Daoy (cell line): Measurements from ENCODE around the gene VWA2. TPM values are rescaled to one million over a fixed set of nuclear protein-coding genes. Genes with fewer than 3 reads are reported as not detected.

ENCODE experiments used
- DNase-seq: peaks from one replicate; pipeline ENCODE4 v3.0.0-alpha.2; 2015; ENCODE audit warnings: low read depth
- total RNA-seq: library from RNA; depleted of rRNA; stranded (reverse); fragments of >200 nt; shearing (Covaris generic); gene quantifications from 2 replicates; pipeline ENCODE4 v1.2.3, GENCODE V29; 2014

Gene VWA2
- total RNA-seq, 1 experiment from 2014 or later, result not detected

- no peak for DNase-seq
Measured at GRCh38 chr10:114294549-114294948, 55.5 kb downstream of the VWA2 start.

DNA sequence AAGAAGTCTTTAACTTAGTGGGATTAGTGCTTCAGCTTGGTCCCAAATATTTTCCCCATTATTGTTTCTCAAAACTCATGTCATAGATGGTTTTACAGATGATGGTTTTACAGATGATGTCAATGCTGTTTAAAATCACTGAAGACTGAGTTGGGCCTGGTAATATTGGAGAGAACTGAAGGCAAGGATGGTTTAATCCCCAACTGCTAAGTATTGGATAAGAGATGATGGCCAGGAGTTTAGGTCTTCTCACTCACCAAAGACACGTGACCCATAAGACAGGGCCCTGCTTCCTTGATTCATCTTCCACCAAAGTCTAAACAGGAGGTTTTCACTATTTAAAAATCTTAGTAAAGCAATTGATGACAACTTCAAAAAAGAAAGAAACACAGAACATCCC lies 56.3 kb downstream of the VWA2 start:
- DNase-seq, result no peak

- DNase-seq, result no peak
Measured at GRCh38 chr10:114297136-114297705, 58.2 kb downstream of the VWA2 start.

GRCh38 chr10:114300036-114300645 lies 61.1 kb downstream of the VWA2 start:
- DNase-seq, result no peak

DNA sequence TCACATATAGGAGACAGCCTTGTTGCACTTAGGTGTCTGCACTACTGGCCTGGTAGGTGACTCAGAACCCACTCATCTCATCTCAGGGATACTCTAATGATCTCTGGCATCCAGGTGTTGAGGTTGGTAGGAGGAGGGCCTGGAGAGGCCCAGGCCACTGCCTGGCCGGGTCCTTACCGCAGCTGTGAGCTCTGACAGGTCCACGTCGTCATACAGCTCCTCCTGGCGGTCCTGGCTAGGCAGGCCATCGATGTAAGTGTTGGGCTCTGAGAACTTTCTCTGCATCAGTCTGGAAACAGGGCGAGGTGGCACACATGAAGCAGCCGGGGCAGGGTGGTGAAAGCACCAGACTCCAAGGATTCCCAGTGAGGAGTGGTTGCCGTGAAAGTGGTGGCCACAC lies 62.1 kb downstream of the VWA2 start:
- DNase-seq, result no peak

- DNase-seq, result no peak
Measured at GRCh38 chr10:114301951-114302710, 63.1 kb downstream of the VWA2 start.

- no peak for DNase-seq
Measured at GRCh38 chr10:114303556-114303955, 64.5 kb downstream of the VWA2 start.

GRCh38 chr10:114304017-114304570 lies 65.0 kb downstream of the VWA2 start:
- DNase-seq, result peak; percentile 79

- peak; percentile 53 for DNase-seq
Measured at GRCh38 chr10:114304571-114305421, 65.7 kb downstream of the VWA2 start.

GRCh38 chr10:114305521-114305925 lies 66.5 kb downstream of the VWA2 start:
- DNase-seq, result no peak

- peak; percentile 97 for DNase-seq
Measured at GRCh38 chr10:114306116-114306973, 67.3 kb downstream of the VWA2 start.

DNA sequence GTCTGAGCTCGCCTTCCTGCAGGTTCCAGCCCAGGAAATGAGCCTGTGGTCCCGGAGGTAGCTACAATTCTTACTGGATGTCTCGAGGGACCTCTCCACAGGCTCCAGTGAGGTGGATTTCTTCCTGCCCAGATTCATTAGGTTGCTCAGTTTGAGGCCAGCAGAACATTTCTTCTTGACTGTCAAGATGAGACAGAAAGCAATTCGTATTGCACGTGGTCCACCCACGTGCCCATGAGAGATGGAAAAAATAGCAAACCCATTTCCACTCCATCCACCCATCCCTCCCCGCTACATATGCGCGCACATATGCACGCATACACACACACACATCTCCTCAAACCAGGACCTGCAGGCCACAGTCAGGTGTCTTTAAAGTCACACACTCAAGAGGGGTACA lies 68.7 kb downstream of the VWA2 start:
- DNase-seq, result no peak

DNA sequence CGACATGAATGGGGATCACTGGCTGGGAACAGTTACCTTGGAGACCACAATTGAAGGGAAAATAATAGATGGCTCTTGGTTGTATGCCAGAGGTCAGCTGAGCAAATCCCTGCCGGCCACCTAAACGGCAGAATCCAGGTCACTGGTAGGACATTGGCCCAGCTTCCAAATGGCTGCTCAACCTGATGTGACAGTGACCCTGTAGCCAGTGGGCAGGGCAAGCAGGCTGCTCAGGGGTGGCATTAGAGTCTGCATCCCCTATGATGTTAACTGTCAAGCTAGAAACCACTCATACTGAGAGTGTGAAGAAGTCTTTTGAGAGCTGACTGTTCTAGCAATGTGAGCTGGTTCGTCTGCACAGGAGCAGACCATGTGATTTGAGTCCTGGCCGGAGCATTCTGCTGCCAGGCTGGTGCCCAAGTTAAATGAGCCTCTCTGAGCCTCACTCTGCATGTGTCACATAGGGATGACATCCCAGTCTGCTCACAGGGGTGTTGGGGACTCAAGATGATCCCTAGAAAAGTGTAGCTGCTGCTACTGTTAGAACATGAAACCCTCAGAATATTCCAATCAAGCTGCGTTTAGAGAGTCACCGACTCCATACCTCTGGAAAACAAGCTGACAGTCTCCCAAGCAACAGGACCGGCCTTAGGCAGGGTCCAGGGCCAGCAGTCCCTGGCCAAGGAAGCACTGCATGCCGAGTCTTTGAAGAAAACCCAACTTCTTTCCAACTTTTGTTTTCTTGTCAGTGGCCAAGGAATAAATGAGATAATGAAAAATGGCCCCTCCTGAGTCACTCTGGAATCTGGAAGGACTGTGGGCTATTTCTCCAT lies 69.7 kb downstream of the VWA2 start:
- DNase-seq, result no peak

DNA sequence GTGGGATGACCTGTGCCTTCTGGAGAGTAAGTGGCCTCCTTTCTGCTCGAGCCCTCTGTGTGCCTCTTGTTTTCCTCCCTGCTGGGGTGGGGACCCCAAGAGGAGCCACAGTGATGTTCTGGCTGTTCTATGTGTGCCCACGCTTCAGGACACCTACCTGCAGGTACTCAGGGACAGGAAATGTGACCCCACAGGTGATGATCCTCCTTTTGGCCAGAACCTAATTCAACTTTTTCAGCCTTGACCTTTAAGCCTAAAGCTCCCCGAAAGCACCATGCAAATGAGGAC lies 70.3 kb downstream of the VWA2 start:
- DNase-seq, result no peak

DNA sequence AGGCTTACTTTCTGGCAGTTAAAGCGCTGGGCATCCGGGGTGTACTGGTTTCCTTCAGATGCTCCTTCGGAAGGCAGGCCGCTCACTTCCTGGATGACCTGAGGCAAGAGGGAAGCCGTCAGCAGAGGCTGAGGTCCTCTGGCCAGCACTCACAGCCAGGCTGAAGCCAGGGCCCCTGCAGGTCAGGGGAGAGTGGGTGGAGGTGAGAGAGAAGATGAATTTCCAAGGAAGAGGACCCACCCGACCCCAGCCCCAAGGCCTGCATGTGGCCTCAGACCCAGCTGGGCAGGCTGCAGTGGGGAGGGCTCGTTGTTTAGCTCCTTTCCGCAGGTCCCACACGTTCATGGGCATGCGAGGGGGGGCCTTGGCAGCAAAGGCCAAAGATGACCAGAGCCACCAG lies 71.3 kb downstream of the VWA2 start:
- no peak for DNase-seq

DNA sequence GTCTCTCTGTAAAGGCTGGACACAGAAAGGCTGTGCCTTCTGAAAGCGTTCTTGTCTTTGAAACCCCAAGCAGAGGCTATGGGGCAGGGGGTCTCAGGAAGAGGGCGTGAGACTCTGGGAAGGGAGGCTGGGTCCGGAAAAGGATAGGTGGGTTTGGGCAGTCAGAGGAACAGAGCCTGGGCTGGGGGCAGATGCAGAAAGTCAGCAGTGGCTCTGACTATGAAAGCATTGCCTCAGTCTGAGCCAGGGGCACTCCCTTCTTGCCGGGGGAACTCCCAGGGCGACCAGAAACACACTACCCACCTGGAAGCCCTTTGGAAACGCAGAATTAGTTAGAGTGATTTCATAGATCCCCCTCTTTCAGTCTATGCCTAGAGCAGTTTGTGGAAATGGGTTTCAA lies 72.0 kb downstream of the VWA2 start:
- DNase-seq, result no peak

GRCh38 chr10:114311496-114312209 lies 72.6 kb downstream of the VWA2 start:
- DNase-seq, result no peak

- no peak for DNase-seq
Measured at GRCh38 chr10:114313139-114313538, 74.1 kb downstream of the VWA2 start.

DNA sequence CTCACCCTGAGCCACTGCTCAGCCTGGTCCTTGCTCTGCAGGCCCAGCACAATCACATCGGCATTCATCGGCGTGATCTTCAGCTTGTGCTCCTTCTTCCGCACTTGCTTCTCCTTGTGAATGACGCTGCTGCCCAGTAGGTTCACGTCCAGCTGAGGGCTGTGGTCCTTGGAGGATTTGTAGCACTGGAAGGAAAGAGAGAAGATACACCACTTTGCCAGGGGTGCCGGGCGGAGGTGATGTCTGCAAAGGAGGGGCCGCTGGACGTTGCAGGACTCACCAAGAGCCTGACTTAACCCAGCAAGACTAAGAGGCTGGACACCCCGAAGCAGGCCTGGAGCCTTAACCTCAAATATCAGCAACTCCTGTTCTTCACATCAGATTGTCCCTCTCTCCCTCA lies 74.8 kb downstream of the VWA2 start:
- no peak for DNase-seq
